Endothelial cell of umbilical vein (primary cell): ENCODE data around the gene TMEM63B.

Experiments used
- CTCF ChIP-seq, 2 donors: IDR thresholded peaks; 1 replicate in 1 of 2; 2 replicates in 1 of 2; pipeline ENCODE4 v1.5.1; 2011; ENCODE audit warnings: low read length in 2 of 2, mild to moderate bottlenecking in 2 of 2, moderate library complexity in 2 of 2, control low read depth in 1 of 2, inconsistent platforms in 1 of 2, low read depth in 1 of 2; ENCODE audit not compliant: insufficient read depth in 1 of 2; ENCODE audit errors: extremely low read depth in 1 of 2
- EZH2 ChIP-seq: IDR thresholded peaks from 2 replicates; pipeline ENCODE4 v1.6.1; 2012; ENCODE audit warnings: borderline replicate concordance, low read depth, mild to moderate bottlenecking, moderate library complexity, low read length, inconsistent platforms; ENCODE audit not compliant: severe bottlenecking
- FOS ChIP-seq: IDR thresholded peaks from 2 replicates; pipeline ENCODE4 v1.6.1; 2011; ENCODE audit warnings: mild to moderate bottlenecking, low read length, moderate library complexity, borderline replicate concordance; ENCODE audit not compliant: insufficient read depth
- GATA2 ChIP-seq: IDR thresholded peaks from 2 replicates; pipeline ENCODE4 v1.7.0; 2011; ENCODE audit warnings: low read depth, mild to moderate bottlenecking, moderate library complexity, mixed read lengths, low read length; ENCODE audit not compliant: insufficient read length, insufficient read depth
- JUN ChIP-seq: IDR thresholded peaks from 2 replicates; pipeline ENCODE4 v1.6.1; 2011; ENCODE audit warnings: borderline replicate concordance, low read depth; ENCODE audit not compliant: insufficient read length, insufficient read depth
- MAX ChIP-seq: IDR thresholded peaks from 2 replicates; pipeline ENCODE4 v1.6.1; 2011; ENCODE audit not compliant: insufficient read depth, insufficient read length
- MYC ChIP-seq: IDR thresholded peaks from one replicate; pipeline ENCODE4 v1.6.1; 2011; ENCODE audit warnings: mild to moderate bottlenecking, low read depth, low read length
- POLR2A ChIP-seq: IDR thresholded peaks from 2 replicates; pipeline ENCODE4 v1.6.1; 2012; ENCODE audit warnings: low read depth, mild to moderate bottlenecking, control low read depth, low read length
- POLR2AphosphoS5 ChIP-seq: IDR thresholded peaks from 2 replicates; pipeline ENCODE4 v1.6.1; 2012; ENCODE audit warnings: low read depth, mild to moderate bottlenecking, control low read depth, low read length, moderate library complexity; ENCODE audit not compliant: insufficient read depth

GRCh38 chr6:44135173-44135758 lies 7.9 kb downstream of the TMEM63B start:
- TF ChIP-seq CTCF (IDR thresholded peaks at IDR 0.05; ENCODE audit: extremely low read depth in 1 of 2, insufficient read depth in 1 of 2, low read depth in 1 of 2, low read length in 2 of 2) (no peak), POLR2A (no peak), MYC (no peak), GATA2 (no peak), POLR2AphosphoS5 (no peak), MAX (no peak), EZH2 (no peak), JUN (no peak), FOS (no peak)
